GM23338 (cell line): Measurements from ENCODE around the gene CCDC54. TPM values are rescaled to one million over a fixed set of nuclear protein-coding genes. Genes with fewer than 3 reads are reported as not detected.

ENCODE experiments used
- ATAC-seq: fragments of 200-7000 bp; cut with Tn5 transposase; 3 replicates; pipeline ENCODE4 v1.9.1; 2020
- DNase-seq: peaks from one replicate; pipeline ENCODE4 v3.0.0-alpha.2; 2015; ENCODE audit warnings: low spot score
- H2AFZ ChIP-seq: fragments of 200-600 bp; sonication (generic); 2 replicates; pipeline ENCODE4 v1.8.0; 2016; ENCODE audit warnings: antibody characterized with exemption, mild to moderate bottlenecking, moderate library complexity
- H3F3A ChIP-seq: fragments of 200-600 bp; sonication (generic); replicated peaks from 2 replicates; pipeline ENCODE4 v1.8.0; 2017; ENCODE audit warnings: antibody characterized with exemption, mixed run types, low read depth
- H3K27ac ChIP-seq: fragments of 200-600 bp; sonication (generic); 2 replicates; pipeline ENCODE4 v1.6.1; 2016; ENCODE audit warnings: low read depth
- H3K27me3 ChIP-seq: fragments of 200-600 bp; sonication (generic); 2 replicates; pipeline ENCODE4 v1.8.0; 2016; ENCODE audit warnings: mild to moderate bottlenecking, mixed run types, moderate library complexity; ENCODE audit not compliant: insufficient read depth
- H3K36me3 ChIP-seq: fragments of 200-600 bp; sonication (generic); 2 replicates; pipeline ENCODE4 v1.8.0; 2016; ENCODE audit warnings: mild to moderate bottlenecking; ENCODE audit not compliant: insufficient read depth
- H3K4me1 ChIP-seq: fragments of 200-600 bp; sonication (generic); 2 replicates; pipeline ENCODE4 v1.8.0; 2016; ENCODE audit warnings: mild to moderate bottlenecking, moderate library complexity; ENCODE audit not compliant: insufficient read depth
- H3K4me2 ChIP-seq: fragments of 200-600 bp; sonication (generic); 2 replicates; pipeline ENCODE4 v1.7.1; 2017; ENCODE audit warnings: mixed run types
- H3K4me3 ChIP-seq: fragments of 200-600 bp; sonication (generic); 2 replicates; pipeline ENCODE4 v1.6.1; 2016; ENCODE audit warnings: mixed run types
- H3K79me2 ChIP-seq: fragments of 200-600 bp; sonication (generic); replicated peaks from 2 replicates; pipeline ENCODE4 v1.8.0; 2017; ENCODE audit warnings: mild to moderate bottlenecking; ENCODE audit not compliant: insufficient read depth
- H3K9me2 ChIP-seq: fragments of 200-600 bp; sonication (generic); 2 replicates; pipeline ENCODE4 v1.8.0; 2017; ENCODE audit not compliant: insufficient read depth
- H4K20me1 ChIP-seq: fragments of 200-600 bp; sonication (generic); replicated peaks from 2 replicates; pipeline ENCODE4 v1.8.0; 2017; ENCODE audit warnings: mild to moderate bottlenecking; ENCODE audit not compliant: insufficient read depth
- H3K27ac Mint-ChIP-seq: 2 replicates; pipeline ENCODE4 v1.8.0; 2020; ENCODE audit warnings: inconsistent platforms, mild to moderate bottlenecking, moderate library complexity, mixed read lengths
- H3K27me3 Mint-ChIP-seq: 3 replicates; pipeline ENCODE4 v1.8.0; 2022; ENCODE audit warnings: low read depth, mild to moderate bottlenecking, moderate library complexity, mixed read lengths, inconsistent platforms; ENCODE audit not compliant: insufficient read depth, poor library complexity
- H3K36me3 Mint-ChIP-seq: 3 replicates; pipeline ENCODE4 v1.8.0; 2021; ENCODE audit warnings: low read depth, mild to moderate bottlenecking, inconsistent platforms, moderate library complexity, mixed read lengths
- H3K4me1 Mint-ChIP-seq: 3 replicates; pipeline ENCODE4 v1.8.0; 2020; ENCODE audit warnings: mild to moderate bottlenecking, inconsistent platforms, mixed read lengths
- H3K4me3 Mint-ChIP-seq: 3 replicates; pipeline ENCODE4 v1.8.0; 2021; ENCODE audit warnings: moderate library complexity, mild to moderate bottlenecking, inconsistent platforms, mixed read lengths
- H3K9me3 Mint-ChIP-seq: 3 replicates; pipeline ENCODE4 v1.8.0; 2020; ENCODE audit warnings: moderate library complexity, mild to moderate bottlenecking, inconsistent platforms, mixed read lengths
- CREB1 ChIP-seq: fragments of 250-450 bp; sonication (Bioruptor Pico); IDR thresholded peaks from 2 replicates; pipeline ENCODE4 v1.5.0; 2020; ENCODE audit warnings: low read depth, mild to moderate bottlenecking, moderate library complexity
- CTCF ChIP-seq, 2 experiments: fragments of 200-600 bp in 1 of 2; sonication (generic) in 1 of 2; conservative IDR thresholded peaks; 2 replicates each; pipeline versions ENCODE4 v1.5.1 to v1.6.1; 2016 to 2017; ENCODE audit warnings: antibody characterized with exemption in 2 of 2, low read depth in 2 of 2, mild to moderate bottlenecking in 2 of 2, moderate library complexity in 1 of 2
- ETS1 ChIP-seq: IDR thresholded peaks from 2 replicates; pipeline ENCODE4 v1.6.1; 2016; ENCODE audit warnings: antibody characterized with exemption
- EZH2phosphoT487 ChIP-seq: fragments of 200-600 bp; sonication (generic); IDR thresholded peaks from one replicate; pipeline ENCODE4 v1.8.1; 2018; ENCODE audit warnings: antibody characterized with exemption; ENCODE audit not compliant: unreplicated experiment
- JUNB ChIP-seq: IDR thresholded peaks from one replicate; pipeline ENCODE4 v1.6.1; 2016; ENCODE audit warnings: antibody characterized with exemption; ENCODE audit not compliant: unreplicated experiment
- NANOG ChIP-seq: IDR thresholded peaks from 2 replicates; pipeline ENCODE4 v1.6.1; 2016; ENCODE audit warnings: antibody characterized with exemption, borderline replicate concordance
- POLR2AphosphoS5 ChIP-seq: IDR thresholded peaks from 2 replicates; pipeline ENCODE4 v1.6.1; 2016; ENCODE audit warnings: antibody characterized with exemption, low read depth
- REST ChIP-seq: IDR thresholded peaks from one replicate; pipeline ENCODE4 v1.6.1; 2018; ENCODE audit warnings: antibody characterized with exemption; ENCODE audit not compliant: unreplicated experiment
- ZNF114 ChIP-seq: fragments of 250-450 bp; sonication (Bioruptor Pico); IDR thresholded peaks from 2 replicates; pipeline ENCODE4 v1.5.0; 2020; ENCODE audit warnings: mild to moderate bottlenecking, moderate library complexity
- ZNF331 ChIP-seq: fragments of 250-450 bp; sonication (Bioruptor Pico); IDR thresholded peaks from 2 replicates; pipeline ENCODE4 v1.5.0; 2020; ENCODE audit warnings: low read depth, mild to moderate bottlenecking, moderate library complexity
- polyA plus RNA-seq: library from polyadenylated mRNA; unstranded; fragments of >200 nt; fragmentation: Nextera tagmentation; extraction: Ambion mirVana; gene quantifications from 2 replicates; pipeline ENCODE4 v1.2.1, GENCODE V29; 2016
- total RNA-seq: library from RNA; depleted of rRNA; stranded (reverse); fragments of >200 nt; shearing (Covaris generic); gene quantifications from 2 replicates; pipeline ENCODE4 v1.2.3, GENCODE V29; 2014

Gene CCDC54
- total and polyA plus RNA-seq, 2 experiments from 2014 or later: not detected

GRCh38 chr3:107394502-107394901 is 17.3 kb downstream of the CCDC54 start (continued):
- TF ChIP-seq ETS1 (no peak), ZNF331 (no peak), REST (no peak), NANOG (no peak), EZH2phosphoT487 (no peak), CREB1 (CRISPR knock-in tag) (no peak), JUNB (no peak), ZNF114 (CRISPR knock-in tag) (no peak)

GRCh38 chr3:107395066-107395465 is 17.8 kb downstream of the CCDC54 start:
- DNase-seq (no peak), ATAC-seq (no peak)
- Histone ChIP-seq H3K4me1 (peaks cover 17% of the 10 kb centered on the region), H3F3A (no peaks in the 10 kb centered on the region), H2AFZ (peak overlapping the region; percentile 90), H3K36me3 (no peaks in the 10 kb centered on the region), H3K9me2 (0 out of 2 replicates have a peak, but pooled peaks cover 5% of the 10 kb centered on the region), H3K27ac (no peak overlapping the region), H3K4me2 (no peak overlapping the region), H3K27me3 (no peaks in the 10 kb centered on the region), H3K4me3 (no peak overlapping the region), H3K79me2 (no peaks in the 10 kb centered on the region), H4K20me1 (no peaks in the 10 kb centered on the region)
- Mint-ChIP-seq H3K36me3 (no peaks in the 10 kb centered on the region), H3K9me3 (no peaks in the 10 kb centered on the region), H3K27ac (no peak overlapping the region), H3K27me3 (no peaks in the 10 kb centered on the region), H3K4me3 (no peak overlapping the region), H3K4me1 (0 out of 3 replicates have a peak, but pooled peaks cover 4% of the 10 kb centered on the region)
- TF ChIP-seq POLR2AphosphoS5 (no peak), CREB1 (CRISPR knock-in tag) (no peak), JUNB (no peak), NANOG (no peak), CTCF (conservative IDR thresholded peaks at IDR 0.05; ENCODE audit: low read depth in 2 of 2) (no peak)
